ENCODE measurements around the gene ZNF800.

The ZNF800 gene

GRCh38 chr7:127347567-127348246 is 44.8 kb downstream of the ZNF800 start:
- DNase-seq: no peak

- DNase-seq: no peak
Measured at GRCh38 chr7:127346575-127347256, 45.8 kb downstream of the ZNF800 start.

DNA sequence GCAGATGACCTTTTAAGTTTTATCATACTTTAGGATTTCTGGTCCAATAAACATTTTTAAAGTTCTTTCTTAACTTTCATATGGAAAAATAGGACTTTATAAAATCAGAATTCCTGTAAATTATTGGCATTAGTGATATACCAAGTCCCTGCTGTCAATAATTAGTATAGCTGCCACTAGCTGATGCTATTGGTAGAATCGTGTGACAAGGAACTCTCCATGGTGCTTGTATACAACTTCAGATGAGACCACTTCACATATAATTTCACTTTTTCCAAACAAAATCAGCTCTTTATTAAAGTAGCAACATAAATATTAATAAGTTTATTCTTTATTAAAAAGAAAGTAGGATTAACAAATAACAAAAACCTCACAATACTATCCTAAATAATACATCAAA is 49.9 kb downstream of the ZNF800 start:
- no peak for DNase-seq

DNA sequence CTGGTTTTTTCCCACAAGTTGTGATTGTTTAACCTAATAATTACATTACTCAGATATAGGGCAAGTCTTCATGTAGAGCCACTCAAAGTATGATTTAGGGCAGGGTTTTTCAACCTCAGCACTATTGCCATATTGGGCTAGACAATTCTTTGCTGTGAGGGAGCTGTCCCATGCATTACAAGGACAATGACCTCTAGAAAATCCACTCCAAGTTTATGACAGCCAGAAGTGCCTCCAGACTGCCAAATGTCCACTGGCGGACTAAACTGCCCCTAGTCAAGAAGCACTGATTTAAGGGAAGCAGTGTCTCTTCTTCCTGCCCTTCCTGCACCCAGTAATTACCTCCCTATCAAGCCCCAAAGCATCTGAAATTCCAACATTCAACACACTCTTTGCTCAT is 54.4 kb downstream of the ZNF800 start:
- no peak for DNase-seq

GRCh38 chr7:127337581-127337980 is 54.9 kb downstream of the ZNF800 start:
- DNase-seq: no peak

DNA sequence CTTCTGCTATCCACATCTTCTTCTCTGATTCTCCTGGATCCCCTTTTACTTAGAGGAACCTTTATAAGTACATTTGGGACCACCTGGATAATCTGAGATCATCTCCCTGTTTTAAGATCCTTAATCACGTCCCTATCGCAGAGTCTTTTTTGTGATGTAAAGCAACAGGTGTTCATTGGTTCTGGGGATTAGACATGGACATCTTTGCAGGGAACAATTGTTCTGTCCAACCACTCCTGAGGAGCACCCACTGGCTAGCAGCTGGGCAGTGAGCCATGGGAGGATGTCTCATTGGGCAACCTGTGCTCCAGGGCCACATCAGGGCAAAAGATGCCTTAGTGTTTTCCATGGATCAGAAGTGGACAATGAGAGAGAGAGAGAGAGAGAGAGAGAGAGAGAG is 56.0 kb downstream of the ZNF800 start:
- no peak for DNase-seq

- no peak for DNase-seq
Measured at GRCh38 chr7:127332880-127333279, 59.6 kb downstream of the ZNF800 start.

GRCh38 chr7:127330070-127330469 is 62.4 kb downstream of the ZNF800 start:
- DNase-seq: no peak

GRCh38 chr7:127322832-127323493 is 69.5 kb downstream of the ZNF800 start:
- no peak for DNase-seq

- no peak for DNase-seq
Measured at GRCh38 chr7:127322351-127322750, 70.2 kb downstream of the ZNF800 start.

DNA sequence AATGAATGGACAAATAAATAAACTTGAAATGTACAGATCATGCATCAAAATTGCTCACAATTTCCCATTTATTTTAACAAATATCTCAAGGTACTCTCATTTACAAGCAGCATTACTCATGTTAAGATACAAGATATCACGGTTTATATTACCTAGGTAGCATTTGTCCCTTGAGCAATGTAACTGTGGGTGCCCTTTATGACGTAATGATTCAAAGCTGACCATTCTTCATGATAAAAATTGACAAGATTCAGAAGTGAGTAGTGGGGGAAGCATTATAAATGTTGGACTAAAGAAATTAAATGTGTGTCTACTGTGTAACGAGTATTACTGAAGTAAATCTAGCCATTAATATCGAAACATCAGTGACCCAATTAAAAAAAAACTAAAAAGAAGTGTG is 71.5 kb downstream of the ZNF800 start:
- no peak for DNase-seq
